GM23338 (cell line): Measurements from ENCODE around the gene SP9. TPM values are rescaled to one million over a fixed set of nuclear protein-coding genes. Genes with fewer than 3 reads are reported as not detected.

Experiments used
- ATAC-seq: fragments of 200-7000 bp; cut with Tn5 transposase; 3 replicates; pipeline ENCODE4 v1.9.1; 2020
- DNase-seq: peaks from one replicate; pipeline ENCODE4 v3.0.0-alpha.2; 2015; ENCODE audit warnings: low spot score
- H2AFZ ChIP-seq: fragments of 200-600 bp; sonication (generic); 2 replicates; pipeline ENCODE4 v1.8.0; 2016; ENCODE audit warnings: antibody characterized with exemption, mild to moderate bottlenecking, moderate library complexity
- H3F3A ChIP-seq: fragments of 200-600 bp; sonication (generic); replicated peaks from 2 replicates; pipeline ENCODE4 v1.8.0; 2017; ENCODE audit warnings: antibody characterized with exemption, mixed run types, low read depth
- H3K27ac ChIP-seq: fragments of 200-600 bp; sonication (generic); 2 replicates; pipeline ENCODE4 v1.6.1; 2016; ENCODE audit warnings: low read depth
- H3K27me3 ChIP-seq: fragments of 200-600 bp; sonication (generic); 2 replicates; pipeline ENCODE4 v1.8.0; 2016; ENCODE audit warnings: mild to moderate bottlenecking, mixed run types, moderate library complexity; ENCODE audit not compliant: insufficient read depth
- H3K36me3 ChIP-seq: fragments of 200-600 bp; sonication (generic); 2 replicates; pipeline ENCODE4 v1.8.0; 2016; ENCODE audit warnings: mild to moderate bottlenecking; ENCODE audit not compliant: insufficient read depth
- H3K4me1 ChIP-seq: fragments of 200-600 bp; sonication (generic); 2 replicates; pipeline ENCODE4 v1.8.0; 2016; ENCODE audit warnings: mild to moderate bottlenecking, moderate library complexity; ENCODE audit not compliant: insufficient read depth
- H3K4me2 ChIP-seq: fragments of 200-600 bp; sonication (generic); 2 replicates; pipeline ENCODE4 v1.7.1; 2017; ENCODE audit warnings: mixed run types
- H3K4me3 ChIP-seq: fragments of 200-600 bp; sonication (generic); 2 replicates; pipeline ENCODE4 v1.6.1; 2016; ENCODE audit warnings: mixed run types
- H3K79me2 ChIP-seq: fragments of 200-600 bp; sonication (generic); replicated peaks from 2 replicates; pipeline ENCODE4 v1.8.0; 2017; ENCODE audit warnings: mild to moderate bottlenecking; ENCODE audit not compliant: insufficient read depth
- H3K9me2 ChIP-seq: fragments of 200-600 bp; sonication (generic); 2 replicates; pipeline ENCODE4 v1.8.0; 2017; ENCODE audit not compliant: insufficient read depth
- H4K20me1 ChIP-seq: fragments of 200-600 bp; sonication (generic); replicated peaks from 2 replicates; pipeline ENCODE4 v1.8.0; 2017; ENCODE audit warnings: mild to moderate bottlenecking; ENCODE audit not compliant: insufficient read depth
- H3K27ac Mint-ChIP-seq: 2 replicates; pipeline ENCODE4 v1.8.0; 2020; ENCODE audit warnings: inconsistent platforms, mild to moderate bottlenecking, moderate library complexity, mixed read lengths
- H3K27me3 Mint-ChIP-seq: 3 replicates; pipeline ENCODE4 v1.8.0; 2022; ENCODE audit warnings: low read depth, mild to moderate bottlenecking, moderate library complexity, mixed read lengths, inconsistent platforms; ENCODE audit not compliant: insufficient read depth, poor library complexity
- H3K36me3 Mint-ChIP-seq: 3 replicates; pipeline ENCODE4 v1.8.0; 2021; ENCODE audit warnings: low read depth, mild to moderate bottlenecking, inconsistent platforms, moderate library complexity, mixed read lengths
- H3K4me1 Mint-ChIP-seq: 3 replicates; pipeline ENCODE4 v1.8.0; 2020; ENCODE audit warnings: mild to moderate bottlenecking, inconsistent platforms, mixed read lengths
- H3K4me3 Mint-ChIP-seq: 3 replicates; pipeline ENCODE4 v1.8.0; 2021; ENCODE audit warnings: moderate library complexity, mild to moderate bottlenecking, inconsistent platforms, mixed read lengths
- H3K9me3 Mint-ChIP-seq: 3 replicates; pipeline ENCODE4 v1.8.0; 2020; ENCODE audit warnings: moderate library complexity, mild to moderate bottlenecking, inconsistent platforms, mixed read lengths
- CREB1 ChIP-seq: fragments of 250-450 bp; sonication (Bioruptor Pico); IDR thresholded peaks from 2 replicates; pipeline ENCODE4 v1.5.0; 2020; ENCODE audit warnings: low read depth, mild to moderate bottlenecking, moderate library complexity
- EZH2 ChIP-seq: fragments of 200-600 bp; sonication (generic); IDR thresholded peaks from one replicate; pipeline ENCODE4 v1.8.0; 2017; ENCODE audit warnings: antibody characterized with exemption, mild to moderate bottlenecking, low read depth; ENCODE audit not compliant: unreplicated experiment
- EZH2phosphoT487 ChIP-seq: fragments of 200-600 bp; sonication (generic); IDR thresholded peaks from one replicate; pipeline ENCODE4 v1.8.1; 2018; ENCODE audit warnings: antibody characterized with exemption; ENCODE audit not compliant: unreplicated experiment
- JUNB ChIP-seq: IDR thresholded peaks from one replicate; pipeline ENCODE4 v1.6.1; 2016; ENCODE audit warnings: antibody characterized with exemption; ENCODE audit not compliant: unreplicated experiment
- STAT1 ChIP-seq: IDR thresholded peaks from one replicate; pipeline ENCODE4 v1.6.1; 2016; ENCODE audit warnings: antibody characterized with exemption; ENCODE audit not compliant: unreplicated experiment
- ZNF114 ChIP-seq: fragments of 250-450 bp; sonication (Bioruptor Pico); IDR thresholded peaks from 2 replicates; pipeline ENCODE4 v1.5.0; 2020; ENCODE audit warnings: mild to moderate bottlenecking, moderate library complexity
- ZNF331 ChIP-seq: fragments of 250-450 bp; sonication (Bioruptor Pico); IDR thresholded peaks from 2 replicates; pipeline ENCODE4 v1.5.0; 2020; ENCODE audit warnings: low read depth, mild to moderate bottlenecking, moderate library complexity
- polyA plus RNA-seq: library from polyadenylated mRNA; unstranded; fragments of >200 nt; fragmentation: Nextera tagmentation; extraction: Ambion mirVana; gene quantifications from 2 replicates; pipeline ENCODE4 v1.2.1, GENCODE V29; 2016
- total RNA-seq: library from RNA; depleted of rRNA; stranded (reverse); fragments of >200 nt; shearing (Covaris generic); gene quantifications from 2 replicates; pipeline ENCODE4 v1.2.3, GENCODE V29; 2014
- TF ChIP-seq, protein P1 (sequence below): IDR thresholded peaks from one replicate; pipeline ENCODE4 v1.6.1; 2018; ENCODE audit warnings: antibody characterized with exemption; ENCODE audit not compliant: unreplicated experiment
- TF ChIP-seq, protein P2 (sequence below): IDR thresholded peaks from 2 replicates; pipeline ENCODE4 v1.6.1; 2016; ENCODE audit warnings: antibody characterized with exemption
- TF ChIP-seq, protein P3 (sequence below), 2 experiments: fragments of 200-600 bp in 1 of 2; sonication (generic) in 1 of 2; conservative IDR thresholded peaks; 2 replicates each; pipeline versions ENCODE4 v1.5.1 to v1.6.1; 2016 to 2017; ENCODE audit warnings: antibody characterized with exemption in 2 of 2, low read depth in 2 of 2, mild to moderate bottlenecking in 2 of 2, moderate library complexity in 1 of 2

SP9 gene
- total and polyA plus RNA-seq, 2 experiments from 2014 or later, result 0.49 TPM; not detected in 1

DNA sequence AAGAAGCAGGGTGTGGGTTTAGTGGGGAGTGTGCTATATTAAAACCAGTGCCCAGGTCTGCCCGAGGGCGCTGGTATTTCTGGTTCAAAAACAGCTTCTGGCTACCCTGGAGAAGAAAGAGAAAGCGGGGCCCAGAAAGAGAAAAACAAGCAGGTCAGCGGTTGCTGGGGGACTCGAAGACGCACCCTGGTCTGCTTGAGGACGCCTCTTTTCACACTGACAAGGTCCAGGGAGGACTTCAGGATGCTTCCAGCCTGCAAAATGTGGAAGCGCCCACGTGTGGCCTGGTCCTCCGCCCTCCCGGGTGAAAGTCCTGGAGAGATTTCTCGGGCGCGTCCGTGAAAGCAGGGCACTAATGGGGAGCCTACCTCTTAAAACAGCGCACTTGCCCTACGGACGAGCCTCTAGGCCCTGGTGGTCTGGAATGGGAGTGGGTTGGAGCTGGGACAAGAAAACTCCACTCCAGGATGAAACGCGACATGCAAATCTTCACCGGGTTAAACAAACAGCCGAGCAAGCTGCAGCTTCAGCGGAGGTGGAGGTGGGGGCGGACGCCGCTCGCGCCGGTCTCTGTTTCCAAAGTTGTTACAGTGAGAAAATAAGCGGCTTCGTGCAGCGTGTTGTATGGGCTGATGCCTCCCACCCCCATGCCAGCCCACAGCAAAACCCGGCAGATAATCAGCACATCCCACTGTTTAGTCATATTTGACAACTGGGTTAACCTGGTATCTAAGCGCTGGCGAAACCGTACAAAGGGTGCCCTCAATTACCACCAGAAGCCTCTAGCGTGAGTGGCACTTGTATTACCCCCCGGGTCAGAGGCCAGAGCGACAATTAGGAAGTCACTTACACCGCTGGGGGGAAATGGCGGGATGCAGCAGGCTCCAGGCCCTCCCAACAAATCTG is 1.1 kb upstream of the SP9 start:
- Histone ChIP-seq H3K4me2 (peak overlapping the region; percentile 78), H3K79me2 (no peaks in the 10 kb centered on the region), H3F3A (peaks cover 56% of the 10 kb centered on the region), H3K4me3 (peak overlapping the region; percentile 49), H3K4me1 (peaks cover 70% of the 10 kb centered on the region), H3K27ac (no peak overlapping the region), H2AFZ (peak overlapping the region; percentile 40; the same call in 1 of the 2 replicates), H4K20me1 (peaks cover 24% of the 10 kb centered on the region), H3K9me2 (no peaks in the 10 kb centered on the region), H3K36me3 (no peaks in the 10 kb centered on the region), H3K27me3 (peaks cover 99% of the 10 kb centered on the region)
- Mint-ChIP-seq H3K36me3 (peaks cover 5% of the 10 kb centered on the region; the same call in 1 of the 3 replicates), H3K27me3 (peaks cover 98% of the 10 kb centered on the region), H3K4me1 (peaks cover 64% of the 10 kb centered on the region), H3K9me3 (peaks cover 9% of the 10 kb centered on the region), H3K4me3 (peak overlapping the region; percentile 61), H3K27ac (no peak overlapping the region)
- TF ChIP-seq ZNF114 (CRISPR knock-in tag), result no peak
- TF ChIP-seq JUNB, result no peak
- peak; percentile 87 for TF ChIP-seq EZH2
- no peak for TF ChIP-seq ZNF331
- TF ChIP-seq, protein P1, sequence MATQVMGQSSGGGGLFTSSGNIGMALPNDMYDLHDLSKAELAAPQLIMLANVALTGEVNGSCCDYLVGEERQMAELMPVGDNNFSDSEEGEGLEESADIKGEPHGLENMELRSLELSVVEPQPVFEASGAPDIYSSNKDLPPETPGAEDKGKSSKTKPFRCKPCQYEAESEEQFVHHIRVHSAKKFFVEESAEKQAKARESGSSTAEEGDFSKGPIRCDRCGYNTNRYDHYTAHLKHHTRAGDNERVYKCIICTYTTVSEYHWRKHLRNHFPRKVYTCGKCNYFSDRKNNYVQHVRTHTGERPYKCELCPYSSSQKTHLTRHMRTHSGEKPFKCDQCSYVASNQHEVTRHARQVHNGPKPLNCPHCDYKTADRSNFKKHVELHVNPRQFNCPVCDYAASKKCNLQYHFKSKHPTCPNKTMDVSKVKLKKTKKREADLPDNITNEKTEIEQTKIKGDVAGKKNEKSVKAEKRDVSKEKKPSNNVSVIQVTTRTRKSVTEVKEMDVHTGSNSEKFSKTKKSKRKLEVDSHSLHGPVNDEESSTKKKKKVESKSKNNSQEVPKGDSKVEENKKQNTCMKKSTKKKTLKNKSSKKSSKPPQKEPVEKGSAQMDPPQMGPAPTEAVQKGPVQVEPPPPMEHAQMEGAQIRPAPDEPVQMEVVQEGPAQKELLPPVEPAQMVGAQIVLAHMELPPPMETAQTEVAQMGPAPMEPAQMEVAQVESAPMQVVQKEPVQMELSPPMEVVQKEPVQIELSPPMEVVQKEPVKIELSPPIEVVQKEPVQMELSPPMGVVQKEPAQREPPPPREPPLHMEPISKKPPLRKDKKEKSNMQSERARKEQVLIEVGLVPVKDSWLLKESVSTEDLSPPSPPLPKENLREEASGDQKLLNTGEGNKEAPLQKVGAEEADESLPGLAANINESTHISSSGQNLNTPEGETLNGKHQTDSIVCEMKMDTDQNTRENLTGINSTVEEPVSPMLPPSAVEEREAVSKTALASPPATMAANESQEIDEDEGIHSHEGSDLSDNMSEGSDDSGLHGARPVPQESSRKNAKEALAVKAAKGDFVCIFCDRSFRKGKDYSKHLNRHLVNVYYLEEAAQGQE, result no peak
- TF ChIP-seq STAT1, result no peak
- TF ChIP-seq EZH2phosphoT487, result peak; percentile 66
- TF ChIP-seq, protein P2, sequence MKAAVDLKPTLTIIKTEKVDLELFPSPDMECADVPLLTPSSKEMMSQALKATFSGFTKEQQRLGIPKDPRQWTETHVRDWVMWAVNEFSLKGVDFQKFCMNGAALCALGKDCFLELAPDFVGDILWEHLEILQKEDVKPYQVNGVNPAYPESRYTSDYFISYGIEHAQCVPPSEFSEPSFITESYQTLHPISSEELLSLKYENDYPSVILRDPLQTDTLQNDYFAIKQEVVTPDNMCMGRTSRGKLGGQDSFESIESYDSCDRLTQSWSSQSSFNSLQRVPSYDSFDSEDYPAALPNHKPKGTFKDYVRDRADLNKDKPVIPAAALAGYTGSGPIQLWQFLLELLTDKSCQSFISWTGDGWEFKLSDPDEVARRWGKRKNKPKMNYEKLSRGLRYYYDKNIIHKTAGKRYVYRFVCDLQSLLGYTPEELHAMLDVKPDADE, result no peak
- DNase-seq, result peak; percentile 46
- ATAC-seq, result no peak

DNA sequence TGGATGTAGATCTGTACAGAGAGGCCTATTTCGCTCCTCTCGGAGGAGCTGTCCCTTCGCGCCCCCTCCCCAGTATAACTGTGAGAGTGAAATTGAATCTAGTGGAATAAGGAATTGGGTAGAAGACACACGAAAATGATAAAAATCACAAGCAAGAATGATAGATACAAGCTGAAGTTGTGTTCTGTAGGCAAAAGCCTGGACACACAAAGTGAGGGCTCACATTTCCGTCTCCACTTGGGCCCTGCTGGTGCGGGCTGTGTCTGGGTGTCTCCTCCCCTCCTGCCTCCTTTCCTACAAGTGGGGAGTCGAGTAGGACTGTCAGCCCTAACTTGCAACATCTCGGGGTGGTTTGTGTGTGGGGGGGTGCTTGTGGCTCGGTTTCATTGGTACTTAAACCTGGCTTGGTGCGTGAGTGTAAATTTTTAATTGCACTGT is 457 bp upstream of the SP9 start:
- H2AFZ ChIP-seq, result 0 out of 2 replicates have a peak overlapping the region, but pooled peaks have one; percentile 40
- no peaks in the 10 kb centered on the region for H3K79me2 ChIP-seq
- H4K20me1 ChIP-seq, result peaks cover 21% of the 10 kb centered on the region
- H3K9me3 Mint-ChIP-seq, result peaks cover 9% of the 10 kb centered on the region
- no peaks in the 10 kb centered on the region for H3K36me3 ChIP-seq
- H3K27me3 Mint-ChIP-seq, result peaks cover 98% of the 10 kb centered on the region
- H3K27ac ChIP-seq, result no peak overlapping the region
- peaks cover 64% of the 10 kb centered on the region for H3K4me1 ChIP-seq
- H3K4me3 Mint-ChIP-seq, result peak overlapping the region; percentile 61
- H3F3A ChIP-seq, result peaks cover 53% of the 10 kb centered on the region
- H3K4me3 ChIP-seq, result peak overlapping the region; percentile 49
- H3K4me1 Mint-ChIP-seq, result peaks cover 64% of the 10 kb centered on the region
- DNase-seq (peak; percentile 69), ATAC-seq (peak; percentile 6)
- peaks cover 5% of the 10 kb centered on the region; the same call in 1 of the 3 replicates for H3K36me3 Mint-ChIP-seq
- H3K27ac Mint-ChIP-seq, result no peak overlapping the region
- peaks cover 99% of the 10 kb centered on the region for H3K27me3 ChIP-seq
- no peaks in the 10 kb centered on the region for H3K9me2 ChIP-seq
- H3K4me2 ChIP-seq, result peak overlapping the region; percentile 78
- TF ChIP-seq, protein P2, result no peak
- TF ChIP-seq, protein P3, sequence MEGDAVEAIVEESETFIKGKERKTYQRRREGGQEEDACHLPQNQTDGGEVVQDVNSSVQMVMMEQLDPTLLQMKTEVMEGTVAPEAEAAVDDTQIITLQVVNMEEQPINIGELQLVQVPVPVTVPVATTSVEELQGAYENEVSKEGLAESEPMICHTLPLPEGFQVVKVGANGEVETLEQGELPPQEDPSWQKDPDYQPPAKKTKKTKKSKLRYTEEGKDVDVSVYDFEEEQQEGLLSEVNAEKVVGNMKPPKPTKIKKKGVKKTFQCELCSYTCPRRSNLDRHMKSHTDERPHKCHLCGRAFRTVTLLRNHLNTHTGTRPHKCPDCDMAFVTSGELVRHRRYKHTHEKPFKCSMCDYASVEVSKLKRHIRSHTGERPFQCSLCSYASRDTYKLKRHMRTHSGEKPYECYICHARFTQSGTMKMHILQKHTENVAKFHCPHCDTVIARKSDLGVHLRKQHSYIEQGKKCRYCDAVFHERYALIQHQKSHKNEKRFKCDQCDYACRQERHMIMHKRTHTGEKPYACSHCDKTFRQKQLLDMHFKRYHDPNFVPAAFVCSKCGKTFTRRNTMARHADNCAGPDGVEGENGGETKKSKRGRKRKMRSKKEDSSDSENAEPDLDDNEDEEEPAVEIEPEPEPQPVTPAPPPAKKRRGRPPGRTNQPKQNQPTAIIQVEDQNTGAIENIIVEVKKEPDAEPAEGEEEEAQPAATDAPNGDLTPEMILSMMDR (conservative IDR thresholded peaks at IDR 0.05; ENCODE audit: low read depth in 2 of 2), result no peak
- TF ChIP-seq EZH2, result peak; percentile 78
- TF ChIP-seq CREB1 (CRISPR knock-in tag), result no peak
- TF ChIP-seq, protein P1, result no peak
- TF ChIP-seq JUNB, result no peak
- no peak for TF ChIP-seq STAT1
